Hepatocyte (in vitro differentiated cells): ENCODE data around the gene FLRT1. TPM values are rescaled to one million over a fixed set of nuclear protein-coding genes. Genes with fewer than 3 reads are reported as not detected.

Experiments
- DNase-seq: peaks from one replicate; pipeline ENCODE4 v3.0.0-alpha.2; 2016; ENCODE audit warnings: low spot score
- H2AFZ ChIP-seq: fragments of 200-600 bp; sonication (generic); 2 replicates; pipeline ENCODE4 v1.6.0; 2016; ENCODE audit warnings: antibody characterized with exemption, mild to moderate bottlenecking
- H3K27ac ChIP-seq: fragments of 200-600 bp; sonication (generic); 2 replicates; pipeline ENCODE4 v1.5.1; 2016; ENCODE audit warnings: mild to moderate bottlenecking
- H3K27me3 ChIP-seq: fragments of 200-600 bp; sonication (generic); 2 replicates; pipeline ENCODE4 v1.6.1; 2016
- H3K36me3 ChIP-seq: fragments of 200-600 bp; sonication (generic); replicated peaks from 2 replicates; pipeline ENCODE4 v1.5.1; 2016; ENCODE audit warnings: low read depth; ENCODE audit not compliant: insufficient read depth
- H3K4me1 ChIP-seq: fragments of 200-600 bp; sonication (generic); 2 replicates; pipeline ENCODE4 v1.5.1; 2016; ENCODE audit warnings: mild to moderate bottlenecking, moderate library complexity; ENCODE audit not compliant: insufficient read depth
- H3K4me2 ChIP-seq: fragments of 200-600 bp; sonication (generic); 2 replicates; pipeline ENCODE4 v1.6.0; 2016
- H3K4me3 ChIP-seq: fragments of 200-600 bp; sonication (generic); 2 replicates; pipeline ENCODE4 v1.5.1; 2016; ENCODE audit warnings: mild to moderate bottlenecking
- H3K79me2 ChIP-seq: fragments of 200-600 bp; sonication (generic); 2 replicates; pipeline ENCODE4 v1.6.0; 2017; ENCODE audit warnings: mild to moderate bottlenecking
- H3K9me2 ChIP-seq: fragments of 200-600 bp; sonication (generic); replicated peaks from 2 replicates; pipeline ENCODE4 v1.6.0; 2017; ENCODE audit warnings: mild to moderate bottlenecking; ENCODE audit not compliant: insufficient read depth
- H3K9me3 ChIP-seq: fragments of 200-600 bp; sonication (generic); 2 replicates; pipeline ENCODE4 v1.5.1; 2016; ENCODE audit warnings: low read depth, mild to moderate bottlenecking
- H4K20me1 ChIP-seq: fragments of 200-600 bp; sonication (generic); 2 replicates; pipeline ENCODE4 v1.6.0; 2016; ENCODE audit warnings: mild to moderate bottlenecking; ENCODE audit not compliant: insufficient read depth, poor library complexity, severe bottlenecking
- EZH2 ChIP-seq: fragments of 200-600 bp; sonication (generic); IDR thresholded peaks from 2 replicates; pipeline ENCODE4 v1.6.1; 2016; ENCODE audit warnings: antibody characterized with exemption, mild to moderate bottlenecking, borderline replicate concordance
- EZH2phosphoT487 ChIP-seq: fragments of 200-600 bp; sonication (generic); IDR thresholded peaks from one replicate; pipeline ENCODE4 v1.6.1; 2018; ENCODE audit warnings: antibody characterized with exemption, mild to moderate bottlenecking, low read depth, moderate library complexity; ENCODE audit not compliant: unreplicated experiment, severe bottlenecking
- WGBS: methylation state at CpG from one replicate; pipeline ENCODE4 v1.1.6; 2016; ENCODE audit warnings: low lambda C conversion rate; ENCODE audit errors: missing lambda C conversion rate; 5-methylcytosine and 5-hydroxymethylcytosine counted together
- polyA plus RNA-seq: library from polyadenylated mRNA; unstranded; fragments of >200 nt; fragmentation: Nextera tagmentation; extraction: Ambion mirVana; gene quantifications from 2 replicates; pipeline ENCODE4 v1.2.1, GENCODE V29; 2016
- total RNA-seq: library from RNA; depleted of rRNA; stranded (reverse); fragments of >200 nt; gene quantifications from 2 replicates; pipeline ENCODE4 v1.2.3, GENCODE V29; 2014
- TF ChIP-seq, protein P1 (sequence below): fragments of 200-600 bp; sonication (generic); IDR thresholded peaks from 2 replicates; pipeline ENCODE4 v1.5.1; 2016; ENCODE audit warnings: antibody characterized with exemption, mild to moderate bottlenecking; ENCODE audit not compliant: poor library complexity

The FLRT1 gene
- total and polyA plus RNA-seq, 2 experiments from 2014 or later = 0.34 to 0.43 TPM

DNA sequence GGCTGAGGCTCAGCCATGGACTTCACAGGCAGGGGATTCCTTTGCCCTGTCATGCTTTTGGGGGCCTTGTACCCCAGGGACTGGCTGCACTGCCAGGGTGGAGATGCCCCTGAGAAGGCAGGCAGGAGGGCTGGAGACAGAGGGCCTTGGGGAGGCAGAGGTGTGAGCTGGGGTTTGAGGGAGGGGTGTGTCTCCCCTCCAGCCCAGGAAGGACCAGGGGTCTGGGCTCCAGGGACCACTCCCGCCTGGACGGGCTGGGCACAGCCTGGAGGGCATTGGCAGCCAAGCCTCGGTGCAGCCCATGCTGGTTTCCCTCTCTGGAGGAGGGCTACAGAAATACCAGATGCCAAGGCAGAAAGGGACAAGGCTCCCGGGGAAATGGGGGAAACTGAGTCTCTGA lies 30.0 kb upstream of the FLRT1 start:
- no peak overlapping the region for H3K4me2 ChIP-seq
- no peaks in the 10 kb centered on the region for H3K9me3 ChIP-seq
- H3K4me1 ChIP-seq = peaks cover 37% of the 10 kb centered on the region
- no peaks in the 10 kb centered on the region for H3K9me2 ChIP-seq
- H3K79me2 ChIP-seq = no peaks in the 10 kb centered on the region
- no peak overlapping the region for H3K27ac ChIP-seq
- H3K27me3 ChIP-seq = peaks cover 4% of the 10 kb centered on the region
- H4K20me1 ChIP-seq = no peaks in the 10 kb centered on the region
- TF ChIP-seq EZH2phosphoT487 = no peak
- TF ChIP-seq, protein P1, sequence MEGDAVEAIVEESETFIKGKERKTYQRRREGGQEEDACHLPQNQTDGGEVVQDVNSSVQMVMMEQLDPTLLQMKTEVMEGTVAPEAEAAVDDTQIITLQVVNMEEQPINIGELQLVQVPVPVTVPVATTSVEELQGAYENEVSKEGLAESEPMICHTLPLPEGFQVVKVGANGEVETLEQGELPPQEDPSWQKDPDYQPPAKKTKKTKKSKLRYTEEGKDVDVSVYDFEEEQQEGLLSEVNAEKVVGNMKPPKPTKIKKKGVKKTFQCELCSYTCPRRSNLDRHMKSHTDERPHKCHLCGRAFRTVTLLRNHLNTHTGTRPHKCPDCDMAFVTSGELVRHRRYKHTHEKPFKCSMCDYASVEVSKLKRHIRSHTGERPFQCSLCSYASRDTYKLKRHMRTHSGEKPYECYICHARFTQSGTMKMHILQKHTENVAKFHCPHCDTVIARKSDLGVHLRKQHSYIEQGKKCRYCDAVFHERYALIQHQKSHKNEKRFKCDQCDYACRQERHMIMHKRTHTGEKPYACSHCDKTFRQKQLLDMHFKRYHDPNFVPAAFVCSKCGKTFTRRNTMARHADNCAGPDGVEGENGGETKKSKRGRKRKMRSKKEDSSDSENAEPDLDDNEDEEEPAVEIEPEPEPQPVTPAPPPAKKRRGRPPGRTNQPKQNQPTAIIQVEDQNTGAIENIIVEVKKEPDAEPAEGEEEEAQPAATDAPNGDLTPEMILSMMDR = no peak
- TF ChIP-seq EZH2 = no peak
- H3K36me3 ChIP-seq = no peaks in the 10 kb centered on the region
- 98% methylated on average over 4 of the region's 4 CpGs for WGBS
- H3K4me3 ChIP-seq = no peak overlapping the region
- no peak for DNase-seq
- H2AFZ ChIP-seq = no peak overlapping the region

DNA sequence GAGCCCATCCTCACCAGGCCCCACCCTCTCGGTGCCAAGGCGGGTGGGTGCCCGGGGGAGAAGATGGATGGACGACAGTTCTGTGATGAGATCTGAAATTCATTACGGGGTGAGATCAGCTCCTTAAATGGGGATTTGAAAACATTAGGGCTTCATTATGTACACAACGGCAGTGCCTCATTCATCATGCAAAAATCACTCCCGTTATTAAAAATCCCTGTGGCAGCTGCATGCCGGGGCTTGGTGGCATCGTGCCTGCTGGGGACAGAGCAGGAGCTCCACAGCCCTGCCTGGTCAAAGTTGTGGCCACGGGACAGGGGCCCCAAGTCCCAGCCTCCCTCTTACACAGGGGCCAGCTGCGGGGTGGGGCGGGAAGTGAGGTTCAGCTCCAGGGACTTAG lies 29.3 kb upstream of the FLRT1 start:
- Histone ChIP-seq H3K9me3 (no peaks in the 10 kb centered on the region), H3K36me3 (no peaks in the 10 kb centered on the region), H3K4me2 (peak overlapping the region; percentile 81), H2AFZ (no peak overlapping the region), H3K9me2 (no peaks in the 10 kb centered on the region), H4K20me1 (no peaks in the 10 kb centered on the region), H3K27me3 (peaks cover 4% of the 10 kb centered on the region), H3K4me1 (peaks cover 33% of the 10 kb centered on the region), H3K4me3 (no peak overlapping the region), H3K27ac (no peak overlapping the region), H3K79me2 (no peaks in the 10 kb centered on the region)
- WGBS = 80% methylated on average over 12 of the region's 12 CpGs
- no peak for DNase-seq
- TF ChIP-seq, protein P1 = no peak
- TF ChIP-seq EZH2 = no peak
- TF ChIP-seq EZH2phosphoT487 = no peak

DNA sequence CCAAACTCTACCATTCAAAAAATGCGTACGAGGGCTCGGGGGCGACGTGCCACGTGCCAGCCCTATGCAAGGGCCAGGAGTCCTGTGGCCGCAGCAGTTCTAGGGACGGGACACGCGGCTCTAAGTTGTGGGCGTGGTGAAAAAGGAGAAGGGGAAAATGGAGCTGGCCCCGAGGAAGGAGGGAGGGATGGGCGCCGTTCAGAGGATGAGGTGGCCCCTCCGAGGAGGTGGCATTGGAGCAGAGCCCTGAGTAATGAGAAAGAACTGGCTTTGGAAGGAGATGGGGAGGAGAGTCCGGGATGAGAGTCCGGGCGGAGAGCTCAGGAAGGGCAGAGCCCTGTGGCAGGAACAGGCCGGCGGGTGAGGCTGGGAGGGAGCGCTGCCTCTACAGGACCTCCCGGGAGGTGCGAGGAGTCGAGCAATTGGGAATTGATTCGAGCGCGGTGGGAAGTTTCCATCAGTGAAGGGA lies 28.5 kb upstream of the FLRT1 start:
- no peaks in the 10 kb centered on the region for H3K79me2 ChIP-seq
- peak; percentile 52 for DNase-seq
- no peak overlapping the region for H3K27ac ChIP-seq
- no peak overlapping the region for H3K4me3 ChIP-seq
- no peaks in the 10 kb centered on the region for H3K36me3 ChIP-seq
- no peak overlapping the region for H2AFZ ChIP-seq
- H3K4me1 ChIP-seq = peaks cover 27% of the 10 kb centered on the region
- no peaks in the 10 kb centered on the region for H4K20me1 ChIP-seq
- peaks cover 4% of the 10 kb centered on the region for H3K27me3 ChIP-seq
- no peaks in the 10 kb centered on the region for H3K9me2 ChIP-seq
- WGBS = 5% methylated on average over 20 of the region's 27 CpGs
- TF ChIP-seq, protein P1 = no peak
- TF ChIP-seq EZH2 = no peak
- TF ChIP-seq EZH2phosphoT487 = no peak
- no peaks in the 10 kb centered on the region for H3K9me3 ChIP-seq
- peak overlapping the region; percentile 81 for H3K4me2 ChIP-seq
